DND-41 (cell line): Measurements from ENCODE around the gene MEG3.

Experiments
- ATAC-seq: fragments of 200-7000 bp; cut with Tn5 transposase; 3 replicates; pipeline ENCODE4 v1.9.1; 2021; ENCODE audit warnings: low read depth; ENCODE audit not compliant: insufficient read depth
- DNase-seq: peaks from one replicate; pipeline ENCODE4 v3.0.0-alpha.2; 2020
- H2AFZ ChIP-seq: 2 replicates; pipeline ENCODE4 v1.6.0; 2012; ENCODE audit warnings: low read depth, low read length
- H3K27ac ChIP-seq: 2 replicates; pipeline ENCODE4 v1.5.1; 2012; ENCODE audit warnings: low read length, inconsistent platforms
- H3K27me3 ChIP-seq: fragments of 200-600 bp; sonication (generic); 2 replicates; pipeline ENCODE4 v1.6.0; 2012; ENCODE audit warnings: low read length, mild to moderate bottlenecking, inconsistent platforms; ENCODE audit not compliant: insufficient read depth, poor library complexity
- H3K36me3 ChIP-seq: 2 replicates; pipeline ENCODE4 v1.5.1; 2012; ENCODE audit warnings: low read length, inconsistent platforms; ENCODE audit not compliant: insufficient read depth
- H3K4me1 ChIP-seq: 2 replicates; pipeline ENCODE4 v1.5.1; 2012; ENCODE audit warnings: mild to moderate bottlenecking, low read length; ENCODE audit not compliant: insufficient read depth
- H3K4me2 ChIP-seq: 2 replicates; pipeline ENCODE4 v1.6.0; 2012; ENCODE audit warnings: mild to moderate bottlenecking, moderate library complexity, low read length, inconsistent platforms; ENCODE audit not compliant: insufficient read depth
- H3K4me3 ChIP-seq, 2 experiments: fragments of 200-600 bp in 1 of 2; shearing (Covaris generic) in 1 of 2; 2 replicates each; pipeline ENCODE4 v1.5.1; 2012 to 2016; ENCODE audit warnings: inconsistent platforms in 2 of 2, low read length in 2 of 2, mild to moderate bottlenecking in 2 of 2, low read depth in 1 of 2, moderate library complexity in 1 of 2
- H3K79me2 ChIP-seq: 2 replicates; pipeline ENCODE4 v1.6.0; 2012; ENCODE audit warnings: low read length, inconsistent platforms; ENCODE audit not compliant: insufficient read depth
- H3K9ac ChIP-seq: 2 replicates; pipeline ENCODE4 v1.6.0; 2012; ENCODE audit warnings: low read depth, mild to moderate bottlenecking, inconsistent platforms, low read length, moderate library complexity
- H3K9me3 ChIP-seq: 2 replicates; pipeline ENCODE4 v1.5.1; 2012; ENCODE audit warnings: low read length, moderate library complexity, mild to moderate bottlenecking, inconsistent platforms; ENCODE audit not compliant: insufficient read depth, severe bottlenecking
- H4K20me1 ChIP-seq: 2 replicates; pipeline ENCODE4 v1.6.0; 2012; ENCODE audit warnings: low read length; ENCODE audit not compliant: insufficient read depth
- EZH2 ChIP-seq: IDR thresholded peaks from 3 replicates; pipeline ENCODE4 v1.6.1; 2012; ENCODE audit warnings: borderline replicate concordance, low read depth, mild to moderate bottlenecking, moderate library complexity, low read length, inconsistent platforms; ENCODE audit not compliant: severe bottlenecking
- TF ChIP-seq, protein P1 (sequence below): IDR thresholded peaks from 2 replicates; pipeline ENCODE4 v1.5.1; 2012; ENCODE audit warnings: borderline replicate concordance, low read length, moderate library complexity, mild to moderate bottlenecking; ENCODE audit not compliant: poor library complexity, severe bottlenecking; ENCODE audit errors: extremely low read depth

Gene MEG3

DNA sequence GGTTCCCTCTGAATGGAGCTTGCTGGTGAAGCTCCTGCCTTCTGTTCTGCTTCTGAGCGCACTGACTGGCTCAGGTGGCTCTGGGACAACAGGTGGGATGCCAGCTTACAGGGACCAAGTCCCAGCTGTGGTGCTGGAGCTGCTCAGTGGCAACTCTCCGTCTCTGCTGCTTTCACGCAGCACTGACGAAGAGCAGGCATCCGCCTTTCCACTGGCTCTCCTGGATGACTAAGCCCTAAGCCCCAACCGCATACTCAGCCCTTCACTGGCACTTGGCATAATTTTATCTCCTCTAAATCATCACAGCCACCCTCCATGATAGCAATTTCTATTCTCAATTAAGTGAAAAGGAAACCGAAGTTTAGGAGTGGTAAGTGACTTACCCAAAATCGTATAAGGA lies 81.3 kb downstream of the MEG3 start:
- no peaks in the 10 kb centered on the region for H4K20me1 ChIP-seq
- H3K79me2 ChIP-seq, result no peaks in the 10 kb centered on the region
- H3K4me3 ChIP-seq, result no peak overlapping the region
- H3K27me3 ChIP-seq, result peaks cover 6% of the 10 kb centered on the region
- no peak overlapping the region for H3K27ac ChIP-seq
- no peak overlapping the region for H3K9ac ChIP-seq
- no peaks in the 10 kb centered on the region for H3K36me3 ChIP-seq
- no peak overlapping the region for H3K4me2 ChIP-seq
- H3K4me1 ChIP-seq, result no peaks in the 10 kb centered on the region
- TF ChIP-seq, protein P1, sequence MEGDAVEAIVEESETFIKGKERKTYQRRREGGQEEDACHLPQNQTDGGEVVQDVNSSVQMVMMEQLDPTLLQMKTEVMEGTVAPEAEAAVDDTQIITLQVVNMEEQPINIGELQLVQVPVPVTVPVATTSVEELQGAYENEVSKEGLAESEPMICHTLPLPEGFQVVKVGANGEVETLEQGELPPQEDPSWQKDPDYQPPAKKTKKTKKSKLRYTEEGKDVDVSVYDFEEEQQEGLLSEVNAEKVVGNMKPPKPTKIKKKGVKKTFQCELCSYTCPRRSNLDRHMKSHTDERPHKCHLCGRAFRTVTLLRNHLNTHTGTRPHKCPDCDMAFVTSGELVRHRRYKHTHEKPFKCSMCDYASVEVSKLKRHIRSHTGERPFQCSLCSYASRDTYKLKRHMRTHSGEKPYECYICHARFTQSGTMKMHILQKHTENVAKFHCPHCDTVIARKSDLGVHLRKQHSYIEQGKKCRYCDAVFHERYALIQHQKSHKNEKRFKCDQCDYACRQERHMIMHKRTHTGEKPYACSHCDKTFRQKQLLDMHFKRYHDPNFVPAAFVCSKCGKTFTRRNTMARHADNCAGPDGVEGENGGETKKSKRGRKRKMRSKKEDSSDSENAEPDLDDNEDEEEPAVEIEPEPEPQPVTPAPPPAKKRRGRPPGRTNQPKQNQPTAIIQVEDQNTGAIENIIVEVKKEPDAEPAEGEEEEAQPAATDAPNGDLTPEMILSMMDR, result no peak
- no peak for TF ChIP-seq EZH2
- no peak overlapping the region for H2AFZ ChIP-seq
- DNase-seq (no peak), ATAC-seq (no peak)
- no peaks in the 10 kb centered on the region for H3K9me3 ChIP-seq

DNA sequence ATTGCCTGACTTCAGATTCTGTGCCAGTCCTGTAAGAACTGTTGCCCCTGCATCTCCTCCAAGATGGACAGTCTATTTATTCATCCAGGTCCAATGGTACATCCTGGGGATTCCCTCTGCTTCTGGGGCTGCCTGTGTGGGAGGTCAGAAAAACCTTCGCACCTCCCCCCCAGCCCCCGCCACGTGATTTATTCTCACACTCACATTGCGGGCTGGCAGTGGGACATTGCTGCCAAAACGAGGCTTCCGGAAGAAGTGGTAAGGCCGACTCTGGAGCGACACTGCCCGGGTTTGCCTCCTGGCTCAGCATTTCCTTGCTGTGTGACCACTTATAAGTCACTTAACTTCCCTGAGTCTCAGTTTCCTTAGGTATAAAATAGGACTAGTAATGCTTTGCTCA lies 83.5 kb downstream of the MEG3 start:
- peaks cover 5% of the 10 kb centered on the region for H3K27me3 ChIP-seq
- no peak for TF ChIP-seq EZH2
- TF ChIP-seq, protein P1, result no peak

More for the DNA sequence above, 83.5 kb downstream of the MEG3 start:
- Histone ChIP-seq H3K9me3 (no peaks in the 10 kb centered on the region), H3K9ac (no peak overlapping the region), H3K79me2 (no peaks in the 10 kb centered on the region), H3K4me1 (no peaks in the 10 kb centered on the region), H2AFZ (no peak overlapping the region), H4K20me1 (no peaks in the 10 kb centered on the region), H3K4me2 (no peak overlapping the region), H3K27ac (no peak overlapping the region), H3K4me3 (no peak overlapping the region), H3K36me3 (no peaks in the 10 kb centered on the region)
- ATAC-seq (no peak), DNase-seq (no peak)
